ENCODE results near the gene RFX7. TPM values are rescaled to one million over a fixed set of nuclear protein-coding genes. Genes with fewer than 3 reads are reported as not detected.

The RFX7 gene
- total and polyA plus RNA-seq, 2 of the 4 experiments (the other 2 are of a cell fraction) = 4.1 to 10.6 TPM

DNA sequence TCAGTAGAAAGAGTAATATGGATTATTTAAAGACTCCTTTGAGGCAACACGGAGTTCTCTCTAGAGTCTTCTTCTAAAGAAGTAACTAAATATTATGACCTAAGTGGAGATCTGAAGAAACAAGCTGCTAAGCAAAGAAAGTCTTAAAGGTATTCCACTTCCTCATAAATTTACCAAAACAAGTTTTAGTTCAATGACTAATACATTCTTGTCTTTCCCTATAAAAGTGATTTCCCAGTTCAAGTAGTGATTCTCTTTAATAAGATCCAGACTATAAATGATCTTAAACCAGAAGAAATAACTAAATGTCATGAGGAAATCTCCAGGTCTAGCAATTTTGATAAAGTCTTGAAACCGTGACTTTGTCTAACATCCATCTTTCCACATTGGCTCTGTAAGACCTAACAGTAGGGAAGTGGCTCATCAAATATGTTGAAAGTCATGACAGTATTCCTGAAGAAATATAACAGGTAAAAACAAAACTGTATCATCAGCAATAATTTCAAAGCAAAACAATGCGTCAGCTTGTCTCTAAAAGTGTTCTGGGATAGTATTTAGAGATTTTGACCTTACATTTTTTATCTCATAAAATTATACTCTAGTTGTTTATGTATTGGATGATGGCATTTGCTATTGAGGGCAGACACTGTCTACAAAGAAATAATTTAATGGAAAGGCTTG, 198.5 kb downstream of the RFX7 start:
- Histone ChIP-seq H4K91ac (ENCODE audit: insufficient read depth, low read depth, low read length) (no peak overlapping the region), H2AK5ac (ENCODE audit: low read depth, low read length) (no peak overlapping the region), H3K27me3 (ENCODE audit: control insufficient read depth, insufficient read depth, low read length) (no peaks in the 10 kb centered on the region), H3K4me2 (ENCODE audit: low read depth, low read length) (no peak overlapping the region), H2BK20ac (ENCODE audit: low read depth, low read length) (no peak overlapping the region), H4K8ac (ENCODE audit: low read depth in 2 of 2, low read length in 2 of 2) (no peak overlapping the region), H2AFZ (replicated peaks; ENCODE audit: low read length, poor library complexity) (no peak overlapping the region), H4K5ac (ENCODE audit: low read depth, low read length) (no peak overlapping the region), H3K9me3 (ENCODE audit: control insufficient read depth, insufficient read depth, low read length) (no peaks in the 10 kb centered on the region), H2BK5ac (ENCODE audit: low read depth, low read length, poor library complexity, severe bottlenecking) (no peak overlapping the region), H2BK15ac (ENCODE audit: low read depth, low read length) (no peak overlapping the region), H3K9me1 (ENCODE audit: insufficient read depth, low read length) (peaks cover 15% of the 10 kb centered on the region), H3K36me3 (ENCODE audit: control insufficient read depth, insufficient read depth, low read length) (no peaks in the 10 kb centered on the region), H4K20me1 (ENCODE audit: insufficient read depth, low read length) (no peaks in the 10 kb centered on the region), H3K27ac (ENCODE audit: insufficient read depth, low read length) (no peak overlapping the region), H3K14ac (replicated peaks; ENCODE audit: low read depth, low read length) (no peak overlapping the region), H3K4me1 (ENCODE audit: control insufficient read depth, insufficient read depth, low read length) (peaks cover 11% of the 10 kb centered on the region), H3K9ac (ENCODE audit: low read depth, low read length) (no peak overlapping the region), H3K18ac (ENCODE audit: low read depth, low read length) (no peak overlapping the region), H3K23ac (ENCODE audit: low read depth, low read length) (no peak overlapping the region), H2BK120ac (ENCODE audit: low read depth, low read length) (no peak overlapping the region), H2AK9ac (replicated peaks; ENCODE audit: low read depth, low read length, poor library complexity) (no peak overlapping the region), H3K4ac (ENCODE audit: low read depth, low read length) (no peak overlapping the region), H3K56ac (ENCODE audit: extremely low read depth, insufficient read depth, low read length) (no peak overlapping the region), H3K79me1 (ENCODE audit: low read depth in 1 of 2, low read length in 2 of 2) (no peaks in the 10 kb centered on the region), H3K4me3 (ENCODE audit: insufficient read depth, low read depth, low read length) (no peak overlapping the region)
- TF ChIP-seq RFX5 (IDR thresholded peaks at IDR 0.05; ENCODE audit: low read depth, low read length) (no peak), CHD1 (IDR thresholded peaks at IDR 0.05; ENCODE audit: low read depth, low read length) (no peak), SMC3 (IDR thresholded peaks at IDR 0.05; ENCODE audit: low read depth, low read length) (no peak), RAD21 (IDR thresholded peaks at IDR 0.05; ENCODE audit: low read length) (no peak), NFE2L2 (IDR thresholded peaks at IDR 0.05; ENCODE audit: low read depth, low read length) (no peak), FOS (IDR thresholded peaks at IDR 0.05; ENCODE audit: low read depth, low read length) (no peak), MAFK (IDR thresholded peaks at IDR 0.05; ENCODE audit: low read depth, low read length) (peak; percentile 89)
- CTCF ChIA-PET = no interaction called here
- intact Hi-C loops (cut with micrococcal nuclease) (no loop called here), dilution Hi-C loops (cut with HindIII; ENCODE audit: low sequenced_read_pairs, unreplicated experiment) (no loop called here), in situ Hi-C loops (cut with MboI; ENCODE audit: low sequenced_read_pairs) (no loop called here)
- no TSS peak for BruUV-seq (replicated peaks)
- ATAC-seq (ENCODE audit: low read depth) (no peak), DNase-seq (no peak)
- WGBS, 2 experiments (ENCODE audit: extremely low coverage in 2 of 2, insufficient read length in 1 of 2) = no CpG with 5 or more reads among the region's 3 CpGs
- POLR2A ChIA-PET (ENCODE audit: unreplicated experiment) = no interaction called here
